IPS DF 6.9 (cell line): ENCODE data around the gene NRCAM.

Experiments used
- DNase-seq: peaks from one replicate; pipeline ENCODE4 v3.0.0-alpha.2; 2013; ENCODE audit warnings: low read depth, low spot score
- H3K27ac ChIP-seq: one replicate; pipeline ENCODE4 v1.5.1; 2013; ENCODE audit warnings: low read length, control low read depth
- H3K27me3 ChIP-seq: 2 replicates; pipeline ENCODE4 v1.6.1; 2013; ENCODE audit warnings: mild to moderate bottlenecking, low read length; ENCODE audit not compliant: control insufficient read depth, insufficient read depth
- H3K36me3 ChIP-seq: 2 replicates; pipeline ENCODE4 v1.6.1; 2013; ENCODE audit warnings: low read length; ENCODE audit not compliant: control insufficient read depth, insufficient read depth
- H3K4me1 ChIP-seq: 2 replicates; pipeline ENCODE4 v1.6.1; 2013; ENCODE audit warnings: low read length; ENCODE audit not compliant: control insufficient read depth, insufficient read depth
- H3K4me3 ChIP-seq: 2 replicates; pipeline ENCODE4 v1.5.1; 2013; ENCODE audit warnings: mild to moderate bottlenecking, low read length
- H3K9me3 ChIP-seq: 2 replicates; pipeline ENCODE4 v1.6.1; 2013; ENCODE audit warnings: low read length, inconsistent platforms; ENCODE audit not compliant: control insufficient read depth, insufficient read depth
- WGBS: extraction: QIAGEN DNeasy Blood & Tissue Kit; methylation state at CpG from one replicate; pipeline ENCODE4 v1.1.7; 2013; ENCODE audit warnings: mixed read lengths, missing lambda C conversion rate; ENCODE audit not compliant: insufficient read length, insufficient coverage; 5-methylcytosine and 5-hydroxymethylcytosine counted together

NRCAM gene

DNA sequence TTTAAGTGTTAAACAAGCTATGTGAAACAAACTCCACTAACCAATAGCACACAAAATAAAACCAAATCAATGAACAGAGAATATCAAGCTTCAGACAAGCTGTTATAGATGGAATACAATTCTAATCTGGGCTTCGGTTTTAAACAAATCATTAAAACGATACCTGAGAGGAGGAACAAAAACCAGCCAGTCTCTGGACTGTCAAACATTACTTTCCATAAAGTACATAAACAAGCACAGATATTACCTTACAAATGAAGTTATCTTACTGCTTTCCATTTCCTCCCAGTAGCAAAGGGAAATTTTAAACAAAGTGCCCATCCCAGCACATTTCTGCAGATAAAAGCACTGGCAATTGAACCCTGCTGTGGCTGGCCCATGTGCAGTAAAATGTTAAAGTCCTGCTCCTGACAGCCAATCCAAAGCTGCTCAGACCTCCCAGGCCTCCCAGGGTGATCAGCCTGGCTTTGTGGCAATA is 128.0 kb downstream of the NRCAM start:
- H3K4me3 ChIP-seq: no peak overlapping the region
- DNase-seq: no peak
- no peaks in the 10 kb centered on the region for H3K9me3 ChIP-seq
- no peaks in the 10 kb centered on the region for H3K36me3 ChIP-seq
- no peak overlapping the region for H3K27ac ChIP-seq
- no CpG with 5 or more reads among the region's 2 CpGs for WGBS
- H3K27me3 ChIP-seq: no peaks in the 10 kb centered on the region
- peaks cover 2% of the 10 kb centered on the region; the same call in 1 of the 2 replicates for H3K4me1 ChIP-seq

DNA sequence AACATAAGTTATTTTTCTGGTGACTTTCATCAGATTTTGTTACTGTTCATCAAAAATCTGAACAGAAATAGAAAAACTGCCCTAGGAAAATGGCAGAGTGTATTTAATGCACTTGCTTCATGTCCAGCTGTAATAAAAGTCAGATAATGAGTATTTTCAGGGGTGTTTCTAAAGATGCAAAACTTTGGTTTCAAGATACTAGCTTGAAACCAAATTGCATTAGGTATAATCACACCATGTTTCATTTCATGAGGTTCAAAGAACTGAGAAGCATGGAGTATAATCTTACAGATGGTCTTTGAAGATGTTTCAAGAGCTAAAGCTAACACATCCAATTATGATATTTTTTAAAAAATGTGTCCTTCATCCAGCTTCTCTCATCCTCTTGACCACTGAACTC is 128.9 kb downstream of the NRCAM start:
- H3K27ac ChIP-seq: no peak overlapping the region
- no peaks in the 10 kb centered on the region for H3K9me3 ChIP-seq
- H3K4me1 ChIP-seq: peaks cover 2% of the 10 kb centered on the region; the same call in 1 of the 2 replicates
- DNase-seq: no peak
- H3K4me3 ChIP-seq: no peak overlapping the region
- no peaks in the 10 kb centered on the region for H3K36me3 ChIP-seq
- H3K27me3 ChIP-seq: no peaks in the 10 kb centered on the region

DNA sequence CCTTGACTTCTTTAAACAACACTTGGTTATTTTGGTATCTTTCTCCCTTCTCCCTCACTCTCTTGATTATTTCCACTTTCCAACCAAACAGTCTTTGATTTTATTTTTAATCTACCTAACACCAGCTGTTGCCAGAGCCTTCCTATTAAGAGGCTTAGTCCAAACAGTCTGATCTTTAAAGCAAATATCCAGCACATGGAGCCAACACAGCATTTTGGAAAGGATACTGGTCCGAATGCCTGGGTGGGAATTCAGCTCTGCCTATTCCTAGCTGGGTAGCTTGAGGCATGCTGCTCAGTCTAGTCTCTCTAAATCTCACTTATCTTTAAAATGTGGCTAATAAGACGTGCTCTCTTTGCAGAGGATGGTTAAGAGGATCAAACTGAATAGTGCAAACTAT is 129.3 kb downstream of the NRCAM start:
- WGBS: no CpG with 5 or more reads among the region's 2 CpGs
- Histone ChIP-seq H3K4me1 (peaks cover 2% of the 10 kb centered on the region; the same call in 1 of the 2 replicates), H3K27me3 (no peaks in the 10 kb centered on the region), H3K4me3 (no peak overlapping the region), H3K36me3 (no peaks in the 10 kb centered on the region), H3K27ac (no peak overlapping the region), H3K9me3 (no peaks in the 10 kb centered on the region)
- DNase-seq: no peak

DNA sequence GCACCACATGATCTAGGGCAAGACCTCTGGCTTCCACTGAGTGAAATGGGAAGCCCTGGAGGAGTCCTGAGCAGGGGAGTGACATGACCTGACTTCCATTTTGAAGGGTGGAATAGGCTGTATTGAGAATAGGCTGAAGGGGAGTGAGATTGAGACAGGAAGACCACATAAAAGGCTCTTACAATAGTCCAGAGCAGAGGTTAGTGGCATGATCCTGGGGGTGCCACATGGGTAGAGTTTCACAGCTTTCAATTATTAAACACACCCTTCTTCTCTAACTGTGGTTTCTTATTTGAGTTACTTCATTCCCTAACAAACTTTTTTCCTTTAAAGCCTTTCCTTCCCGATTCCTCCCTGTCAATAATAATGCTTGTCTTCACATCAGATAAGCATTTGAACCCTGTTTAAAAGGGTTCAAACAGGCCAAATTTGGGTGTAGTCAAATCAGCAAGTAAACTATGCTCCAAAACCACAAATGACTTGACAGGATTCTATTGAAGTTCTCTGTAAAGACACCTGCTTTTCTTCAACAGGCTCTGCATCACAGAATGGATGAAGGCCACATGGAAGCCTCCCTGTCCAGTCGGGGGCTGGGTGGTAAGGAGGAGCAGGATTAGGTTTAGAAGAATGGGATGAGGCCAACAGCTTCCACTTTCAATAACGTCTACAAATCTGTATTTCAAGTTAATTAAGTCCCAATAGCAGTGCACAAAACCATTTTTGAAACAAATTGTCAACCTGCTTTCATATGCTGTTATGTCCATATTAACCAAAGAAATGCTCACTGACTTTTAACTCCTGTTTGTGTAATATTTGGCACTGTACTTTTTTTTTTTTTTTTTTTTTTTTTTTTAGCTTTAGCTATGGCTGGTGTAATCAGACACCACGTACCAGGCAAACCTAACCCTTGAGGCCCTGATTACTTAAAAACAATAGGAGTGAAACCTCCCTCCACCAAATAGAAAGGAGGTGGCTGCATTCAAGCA is 131.9 kb downstream of the NRCAM start:
- 100% methylated on average over 1 of the region's 4 CpGs for WGBS
- no peak for DNase-seq

DNA sequence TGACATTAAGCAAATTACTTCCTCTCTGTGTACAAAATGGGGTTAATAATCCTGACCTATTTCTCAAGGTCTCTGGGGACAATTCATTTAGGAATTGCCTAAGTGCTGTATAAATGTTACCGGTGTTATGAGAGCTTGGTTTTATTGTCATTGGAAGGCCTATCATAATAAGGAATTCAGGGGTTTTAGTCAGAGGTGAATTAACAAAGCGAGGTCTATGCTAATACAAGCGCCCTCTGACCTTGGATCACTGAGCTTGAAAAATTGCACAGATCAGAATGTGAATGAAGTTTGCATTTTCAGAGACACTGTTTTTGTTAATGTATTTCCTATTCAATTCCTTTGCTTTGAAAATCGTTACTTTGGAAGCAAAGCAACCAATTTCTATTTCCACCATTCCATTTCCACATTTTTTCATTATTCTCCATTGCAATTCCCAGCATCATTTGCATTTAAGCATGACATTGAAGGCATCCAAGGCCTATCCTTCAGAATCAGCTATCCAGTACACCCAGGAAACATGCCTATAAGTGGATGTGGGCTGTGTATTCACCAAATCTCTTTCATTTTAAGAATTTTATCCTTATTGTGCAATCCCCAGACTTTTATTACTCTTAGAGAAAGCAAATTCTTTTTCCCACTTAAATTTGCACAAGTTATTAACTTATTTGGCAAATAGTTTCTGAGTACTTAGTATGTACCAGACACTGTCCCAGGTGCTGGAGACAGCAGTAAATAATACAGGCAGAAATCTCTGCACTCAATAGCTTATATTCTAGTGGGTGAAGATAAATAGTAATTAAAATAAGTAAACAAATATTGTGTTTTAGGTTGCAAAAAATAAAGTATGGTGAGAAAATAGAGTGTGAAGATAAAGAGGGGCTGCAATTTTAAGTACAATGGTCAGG is 133.1 kb downstream of the NRCAM start:
- Histone ChIP-seq H3K4me3 (no peak overlapping the region), H3K27me3 (no peaks in the 10 kb centered on the region), H3K4me1 (0 out of 2 replicates have a peak, but pooled peaks cover 1% of the 10 kb centered on the region), H3K36me3 (no peaks in the 10 kb centered on the region), H3K9me3 (no peaks in the 10 kb centered on the region), H3K27ac (no peak overlapping the region)
- whole genome bisulfite sequencing: 100% methylated on average over 1 of the region's 4 CpGs
- DNase-seq: no peak

More for the DNA sequence above, 131.9 kb downstream of the NRCAM start:
- H3K4me1 ChIP-seq: 0 out of 2 replicates have a peak, but pooled peaks cover 1% of the 10 kb centered on the region
- H3K27me3 ChIP-seq: no peaks in the 10 kb centered on the region
- H3K36me3 ChIP-seq: no peaks in the 10 kb centered on the region
- H3K9me3 ChIP-seq: no peaks in the 10 kb centered on the region
- no peak overlapping the region for H3K27ac ChIP-seq
- no peak overlapping the region for H3K4me3 ChIP-seq

DNA sequence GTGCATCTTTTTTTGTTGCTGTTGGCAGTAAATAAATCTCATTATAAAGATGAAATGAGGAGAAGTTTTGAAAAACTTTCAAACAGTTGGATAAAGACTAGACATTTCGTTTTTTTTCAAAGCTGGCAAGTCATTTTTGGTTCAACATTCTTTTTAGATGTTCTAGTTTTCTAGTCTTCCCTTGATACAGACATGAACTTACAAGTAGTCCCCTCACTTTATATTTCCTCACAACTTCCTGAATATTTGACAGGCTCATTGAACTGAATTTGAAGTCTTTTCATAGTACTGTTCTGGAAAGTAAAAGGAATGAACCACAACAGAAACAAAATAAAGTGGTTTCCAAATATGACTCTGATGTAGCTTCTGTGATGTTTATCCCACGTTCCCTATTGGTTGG is 134.2 kb downstream of the NRCAM start:
- WGBS: no CpG with 5 or more reads among the region's 2 CpGs
- Histone ChIP-seq H3K36me3 (no peaks in the 10 kb centered on the region), H3K27me3 (no peaks in the 10 kb centered on the region), H3K4me1 (0 out of 2 replicates have a peak, but pooled peaks cover 1% of the 10 kb centered on the region), H3K4me3 (no peak overlapping the region), H3K27ac (no peak overlapping the region), H3K9me3 (no peaks in the 10 kb centered on the region)
- DNase-seq: no peak

DNA sequence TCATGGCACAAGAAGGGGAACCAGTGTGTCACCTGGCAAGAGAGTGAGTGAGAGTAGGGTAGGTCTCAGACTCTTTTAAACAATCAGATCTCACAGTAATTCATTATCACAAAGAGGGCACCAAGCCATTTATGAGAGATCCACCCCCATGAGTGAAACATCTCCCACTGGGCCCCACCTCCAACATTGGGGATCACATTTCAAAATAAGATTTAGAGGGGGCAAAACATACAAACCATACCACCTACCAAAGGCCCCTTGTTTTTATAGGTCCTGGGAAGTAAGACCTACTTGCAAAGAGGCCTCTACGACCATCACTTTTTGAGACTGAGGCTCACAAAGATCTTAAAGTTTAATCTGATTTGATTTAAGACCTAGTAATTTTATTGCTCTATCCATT is 134.9 kb downstream of the NRCAM start:
- no peaks in the 10 kb centered on the region for H3K27me3 ChIP-seq
- no peaks in the 10 kb centered on the region for H3K9me3 ChIP-seq
- 0 out of 2 replicates have a peak, but pooled peaks cover 1% of the 10 kb centered on the region for H3K4me1 ChIP-seq
- DNase-seq: no peak
- H3K4me3 ChIP-seq: no peak overlapping the region
- no CpG with 5 or more reads among the region's 1 CpG for WGBS
- H3K36me3 ChIP-seq: no peaks in the 10 kb centered on the region
- H3K27ac ChIP-seq: no peak overlapping the region

DNA sequence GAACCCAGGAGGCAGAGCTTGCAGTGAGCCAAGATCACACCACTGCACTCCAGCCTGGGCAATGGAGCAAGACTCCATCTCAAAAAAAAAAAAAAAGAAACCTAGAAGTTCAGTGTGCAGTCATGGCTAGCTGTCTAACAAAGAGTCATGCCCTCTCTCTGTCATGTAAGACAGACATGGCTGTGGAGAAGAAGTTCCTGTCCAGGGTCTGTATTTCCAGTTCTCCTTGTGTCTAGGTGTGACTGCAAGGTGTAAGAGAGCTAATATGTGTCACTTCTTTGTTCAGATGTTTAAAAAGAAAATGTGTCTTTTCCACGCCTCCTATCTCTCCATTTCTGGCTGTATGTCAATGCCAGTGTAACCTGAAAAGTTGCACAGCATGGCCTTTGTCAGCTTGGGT is 139.5 kb downstream of the NRCAM start:
- Histone ChIP-seq H3K4me1 (no peaks in the 10 kb centered on the region), H3K27me3 (no peaks in the 10 kb centered on the region), H3K27ac (no peak overlapping the region), H3K36me3 (no peaks in the 10 kb centered on the region), H3K9me3 (no peaks in the 10 kb centered on the region), H3K4me3 (no peak overlapping the region)
- no CpG with 5 or more reads among the region's 1 CpG for WGBS
- no peak for DNase-seq

DNA sequence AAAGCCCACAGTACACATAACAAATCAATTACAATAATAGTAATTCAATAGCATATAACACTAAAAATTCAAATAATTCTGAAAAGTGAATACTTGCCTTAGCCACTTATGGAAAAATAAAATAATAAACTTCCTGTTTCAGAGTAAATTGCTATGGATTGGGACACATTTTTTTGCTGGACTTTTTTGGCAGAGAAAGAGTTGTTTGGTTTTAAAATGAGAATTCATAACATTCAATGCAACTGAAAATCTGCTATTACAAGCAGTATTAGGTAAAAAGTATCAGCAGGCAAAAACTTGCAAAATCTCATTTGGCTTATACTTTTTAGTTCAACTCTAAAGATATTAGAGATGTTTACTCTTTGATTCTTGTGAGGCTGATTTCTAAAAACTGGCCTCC is 141.7 kb downstream of the NRCAM start:
- Histone ChIP-seq H3K4me3 (no peak overlapping the region), H3K36me3 (no peaks in the 10 kb centered on the region), H3K27ac (no peak overlapping the region), H3K9me3 (no peaks in the 10 kb centered on the region), H3K4me1 (no peaks in the 10 kb centered on the region), H3K27me3 (no peaks in the 10 kb centered on the region)
- DNase-seq: no peak

DNA sequence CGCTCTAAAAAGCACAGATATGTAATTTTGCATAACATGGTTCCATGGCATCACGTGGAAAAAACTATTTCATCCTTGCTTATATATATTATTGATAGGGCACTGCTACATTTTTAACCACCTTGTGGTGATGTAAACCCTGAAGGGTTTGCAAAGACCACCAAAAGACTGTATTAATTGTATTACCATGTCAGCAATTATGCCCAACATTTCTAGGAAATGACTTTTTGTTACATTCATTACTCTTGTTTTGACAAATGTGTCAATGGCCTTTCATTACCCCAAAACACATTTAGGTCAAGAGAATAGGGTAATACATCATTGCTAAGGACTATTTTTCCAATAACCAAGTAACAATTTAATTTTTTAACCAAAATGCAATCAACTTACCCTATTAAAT is 142.2 kb downstream of the NRCAM start:
- no peak overlapping the region for H3K27ac ChIP-seq
- H3K36me3 ChIP-seq: no peaks in the 10 kb centered on the region
- H3K27me3 ChIP-seq: no peaks in the 10 kb centered on the region
- H3K9me3 ChIP-seq: no peaks in the 10 kb centered on the region
- WGBS: no CpG with 5 or more reads among the region's 2 CpGs
- no peaks in the 10 kb centered on the region for H3K4me1 ChIP-seq
- H3K4me3 ChIP-seq: no peak overlapping the region
- no peak for DNase-seq
